ENCODE results near the gene CBR3. TPM values are rescaled to one million over a fixed set of nuclear protein-coding genes. Genes with fewer than 3 reads are reported as not detected.

The CBR3 gene
- total RNA-seq, 1 donor from 2014 or later: 12.8 TPM

DNA sequence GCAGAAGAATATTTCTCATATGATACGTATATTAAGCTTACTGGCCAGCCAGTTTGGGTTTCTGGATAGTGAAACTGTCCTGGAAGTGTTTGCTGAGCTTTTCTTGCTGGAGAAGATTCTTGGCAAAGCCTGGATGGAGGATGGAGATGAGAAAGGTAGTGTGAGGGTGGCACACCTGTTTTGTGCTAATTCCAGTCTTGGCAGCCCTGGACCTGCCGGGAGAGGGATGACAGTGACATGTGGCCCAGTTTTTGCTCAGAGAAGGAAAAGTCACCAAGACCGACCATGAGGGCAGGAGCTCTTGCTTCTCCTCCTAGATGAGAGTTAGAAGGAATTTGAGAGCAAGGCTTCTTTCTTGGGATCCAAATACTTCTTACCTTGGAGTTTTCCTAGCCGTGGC is 55.9 kb downstream of the CBR3 start:
- no peak overlapping the region for H3K4me3 ChIP-seq (ENCODE audit: low read depth, low read length)
- TF ChIP-seq, protein P1, sequence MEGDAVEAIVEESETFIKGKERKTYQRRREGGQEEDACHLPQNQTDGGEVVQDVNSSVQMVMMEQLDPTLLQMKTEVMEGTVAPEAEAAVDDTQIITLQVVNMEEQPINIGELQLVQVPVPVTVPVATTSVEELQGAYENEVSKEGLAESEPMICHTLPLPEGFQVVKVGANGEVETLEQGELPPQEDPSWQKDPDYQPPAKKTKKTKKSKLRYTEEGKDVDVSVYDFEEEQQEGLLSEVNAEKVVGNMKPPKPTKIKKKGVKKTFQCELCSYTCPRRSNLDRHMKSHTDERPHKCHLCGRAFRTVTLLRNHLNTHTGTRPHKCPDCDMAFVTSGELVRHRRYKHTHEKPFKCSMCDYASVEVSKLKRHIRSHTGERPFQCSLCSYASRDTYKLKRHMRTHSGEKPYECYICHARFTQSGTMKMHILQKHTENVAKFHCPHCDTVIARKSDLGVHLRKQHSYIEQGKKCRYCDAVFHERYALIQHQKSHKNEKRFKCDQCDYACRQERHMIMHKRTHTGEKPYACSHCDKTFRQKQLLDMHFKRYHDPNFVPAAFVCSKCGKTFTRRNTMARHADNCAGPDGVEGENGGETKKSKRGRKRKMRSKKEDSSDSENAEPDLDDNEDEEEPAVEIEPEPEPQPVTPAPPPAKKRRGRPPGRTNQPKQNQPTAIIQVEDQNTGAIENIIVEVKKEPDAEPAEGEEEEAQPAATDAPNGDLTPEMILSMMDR (conservative IDR thresholded peaks at IDR 0.05; ENCODE audit: low read depth, low read length): no peak
- DNase-seq (ENCODE audit: low read depth): no peak

DNA sequence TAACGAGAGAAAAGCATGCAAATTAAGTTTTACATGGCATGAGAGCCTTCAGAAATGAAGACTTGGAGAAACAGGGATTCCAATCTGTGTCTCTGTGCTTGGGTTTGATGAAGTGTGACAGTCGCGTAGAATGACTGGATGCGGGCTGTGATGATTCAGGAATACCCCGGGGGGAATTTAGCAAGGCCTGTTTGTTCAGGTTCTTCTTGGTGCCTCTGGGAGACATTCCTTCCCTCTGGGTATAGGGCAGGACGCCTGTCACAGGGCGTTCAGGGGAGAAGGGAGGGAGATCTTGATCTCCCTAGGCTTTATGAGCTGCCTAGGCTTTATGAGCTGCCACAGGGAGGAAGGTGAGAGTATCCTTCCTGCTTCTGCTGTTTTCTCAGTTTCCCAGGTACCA is 58.3 kb downstream of the CBR3 start:
- peak; percentile 65 for DNase-seq (ENCODE audit: low read depth)
- TF ChIP-seq, protein P1 (conservative IDR thresholded peaks at IDR 0.05; ENCODE audit: low read depth, low read length): no peak

DNA sequence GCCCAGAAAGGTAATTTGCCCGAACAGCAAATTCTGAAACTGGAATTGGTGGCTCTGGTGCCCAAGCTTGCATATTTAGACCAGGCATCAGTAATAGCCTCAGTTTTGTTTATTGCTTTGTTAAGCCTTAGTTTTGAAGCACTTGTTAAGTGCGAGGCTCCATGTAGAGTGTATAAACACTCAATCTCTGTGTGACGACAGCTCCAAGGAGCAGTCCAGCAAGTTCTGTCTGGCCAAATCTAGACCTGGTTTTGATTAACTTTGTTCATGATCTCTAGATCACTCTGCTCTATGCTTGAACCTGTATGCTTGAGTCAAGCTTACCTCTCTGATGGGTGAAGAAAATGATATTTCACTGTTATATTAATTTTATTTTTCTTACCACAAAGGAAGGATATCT is 59.1 kb downstream of the CBR3 start:
- DNase-seq (ENCODE audit: low read depth): no peak
- H3K4me3 ChIP-seq (ENCODE audit: low read depth, low read length): no peak overlapping the region
- TF ChIP-seq, protein P1 (conservative IDR thresholded peaks at IDR 0.05; ENCODE audit: low read depth, low read length): no peak

More for the DNA sequence above, 58.3 kb downstream of the CBR3 start:
- no peak overlapping the region for H3K4me3 ChIP-seq (ENCODE audit: low read depth, low read length)

DNA sequence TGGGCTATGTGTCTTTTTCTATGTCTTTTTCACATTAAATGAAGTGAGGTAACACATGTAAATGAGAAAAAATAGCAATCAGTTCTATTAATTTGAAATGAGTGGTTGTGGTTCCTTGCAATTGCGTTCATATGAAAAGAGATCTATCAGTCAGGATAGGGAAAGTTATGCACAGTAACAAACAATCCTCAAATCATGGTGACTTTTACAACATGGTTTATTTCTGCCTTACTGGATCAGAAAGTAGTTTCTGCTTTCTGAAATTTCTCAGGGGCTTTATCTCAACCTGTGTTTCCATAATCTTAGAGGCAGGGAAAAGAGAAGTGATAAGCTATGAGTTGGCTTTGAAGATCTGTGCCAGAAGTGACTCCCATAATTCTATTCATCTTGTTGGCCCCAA is 60.7 kb downstream of the CBR3 start:
- DNase-seq (ENCODE audit: low read depth): no peak
- TF ChIP-seq, protein P1 (conservative IDR thresholded peaks at IDR 0.05; ENCODE audit: low read depth, low read length): no peak
- H3K4me3 ChIP-seq (ENCODE audit: low read depth, low read length): no peak overlapping the region

Other genes starting within 250 kb of the CBR3 start
- 19.7 and 36.2 TPM in 2 replicates for gene SETD4, start 74.6 kb upstream of the CBR3 start, total RNA-seq
- 118 and 128 TPM in 2 replicates for gene CBR1, start 65.1 kb upstream of the CBR3 start, total RNA-seq
- gene DOP1B, start 21.7 kb downstream of the CBR3 start, total RNA-seq: 37.6 and 40.7 TPM in 2 replicates
- gene MORC3, start 185.1 kb downstream of the CBR3 start, total RNA-seq: 16.5 and 24.4 TPM in 2 replicates

All from epithelial cell of proximal tubule (primary cell).